ENCODE data around the gene PROCA1. TPM values are rescaled to one million over a fixed set of nuclear protein-coding genes. Genes with fewer than 3 reads are reported as not detected.

The PROCA1 gene
- total and polyA plus RNA-seq, 2 of the 13 experiments (the other 11 are each of a cell fraction or from before 2014, with no cell fraction given) = 0.73 to 1.5 TPM

- ChIA-PET CTCF (ENCODE audit: low intra/inter-chr PET ratio, low total read pairs) (no interaction called here), POLR2A (interaction anchor here (1.3 kb wide), 1 partner anchor 50 kb away, joined by 3 read pairs; the partner anchor contains the start of gene RPL23A)
- Histone ChIP-seq H3K27me3 (ENCODE audit: control insufficient read depth in 1 of 2, insufficient read depth in 2 of 2, low read length in 2 of 2) (no peaks in the 10 kb centered on the region), H3K4me2 (ENCODE audit: low read depth, low read length) (no peak overlapping the region), H3K79me2 (ENCODE audit: insufficient read depth, low read length) (peaks cover 35% of the 10 kb centered on the region), H3K36me3 (replicated peaks in 1 of 2; ENCODE audit: control insufficient read depth in 1 of 2, insufficient read depth in 2 of 2, low read length in 2 of 2) (peaks cover 28 to 79% of the 10 kb centered on the region in 2 experiments), H4K20me1 (ENCODE audit: insufficient read depth, low read length) (no peaks in the 10 kb centered on the region), H3K4me1 (ENCODE audit: insufficient read depth, low read length) (peaks cover 12% of the 10 kb centered on the region), H3K27ac (ENCODE audit: extremely low read length, insufficient read depth, low read length) (no peak overlapping the region), H3K9me3 (ENCODE audit: low read length) (no peaks in the 10 kb centered on the region), H2AFZ (ENCODE audit: low read length) (no peak overlapping the region), H3K4me3 (replicated peaks in 1 of 3; ENCODE audit: insufficient read depth in 1 of 3, low read depth in 2 of 3, low read length in 3 of 3) (no peak overlapping the region), H3K9ac (ENCODE audit: insufficient read depth, low read depth, low read length) (no peak overlapping the region)
- intact Hi-C loops (cut with micrococcal nuclease; ENCODE audit: unreplicated experiment) (no loop called here), in situ Hi-C loops (cut with HindIII; ENCODE audit: extremely low pct_ligation_motif_present, low pct_unique_long_range_greater_than_20kb) (no loop called here)
- 100% methylated on average over 1 of the region's 1 CpG for WGBS (ENCODE audit: low lambda C conversion rate)
- DNase-seq (ENCODE audit: low spot score) = no peak
- TF ChIP-seq ZNF768 (CRISPR knock-in tag; IDR thresholded peaks at IDR 0.05) (no peak), NKX3-1 (CRISPR knock-in tag; IDR thresholded peaks at IDR 0.05) (no peak), NR3C1 (CRISPR knock-in tag; IDR thresholded peaks at IDR 0.05) (no peak), KIAA2018 (CRISPR knock-in tag; IDR thresholded peaks at IDR 0.05; ENCODE audit: borderline replicate concordance) (no peak), RAD21 (CRISPR knock-in tag; IDR thresholded peaks at IDR 0.05) (no peak)
- ATAC-seq = no peak
- BruUV-seq (replicated peaks) = no TSS peak
- FAIRE-seq = no peak
Observed at GRCh38 chr17:28669918-28670317, 41.8 kb downstream of the PROCA1 start.

All from HepG2 (cell line).